Cardiac muscle cell (in vitro differentiated cells and primary cell): ENCODE measurements around the gene FBXO3. TPM values are rescaled to one million over a fixed set of nuclear protein-coding genes. Genes with fewer than 3 reads are reported as not detected.

Experiments used
- DNase-seq, 2 donors: peaks; one replicate each; pipeline versions ENCODE4 v3.0.0 to v3.0.0-alpha.2; 2010 to 2017; ENCODE audit warnings: low read depth in 1 of 2, low spot score in 1 of 2
- H3K27ac ChIP-seq: fragments of 200-600 bp; sonication (generic); 2 replicates; pipeline ENCODE4 v1.5.1; 2016
- H3K27me3 ChIP-seq: fragments of 200-600 bp; sonication (generic); 2 replicates; pipeline ENCODE4 v1.6.0; 2016; ENCODE audit warnings: control low read depth
- H3K36me3 ChIP-seq: fragments of 200-600 bp; sonication (generic); 2 replicates; pipeline ENCODE4 v1.5.1; 2016; ENCODE audit warnings: control low read depth
- H3K4me1 ChIP-seq: fragments of 200-600 bp; sonication (generic); 2 replicates; pipeline ENCODE4 v1.8.1; 2017; ENCODE audit warnings: low read depth, mild to moderate bottlenecking, mixed run types
- H3K4me3 ChIP-seq: fragments of 200-600 bp; sonication (generic); 2 replicates; pipeline ENCODE4 v1.5.1; 2016; ENCODE audit warnings: mild to moderate bottlenecking
- H3K9me3 ChIP-seq: fragments of 200-600 bp; sonication (generic); 2 replicates; pipeline ENCODE4 v1.5.1; 2017; ENCODE audit warnings: low read depth, mild to moderate bottlenecking, control low read depth
- polyA plus RNA-seq: library from polyadenylated mRNA; unstranded; fragments of >200 nt; fragmentation: Nextera tagmentation; extraction: Ambion mirVana; gene quantifications from 2 replicates; pipeline ENCODE4 v1.2.1, GENCODE V29; 2016
- total RNA-seq: library from RNA; depleted of rRNA; stranded (reverse); fragments of >200 nt; gene quantifications from 2 replicates; pipeline ENCODE4 v1.2.3, GENCODE V29; 2016
- TF ChIP-seq, protein P1 (sequence below): IDR thresholded peaks from 2 replicates; pipeline ENCODE4 v1.5.1; 2012; ENCODE audit warnings: low read depth, mild to moderate bottlenecking, low read length

Gene FBXO3
- total and polyA plus RNA-seq, 2 experiments from 2014 or later, result 34.4 to 36.1 TPM

DNA sequence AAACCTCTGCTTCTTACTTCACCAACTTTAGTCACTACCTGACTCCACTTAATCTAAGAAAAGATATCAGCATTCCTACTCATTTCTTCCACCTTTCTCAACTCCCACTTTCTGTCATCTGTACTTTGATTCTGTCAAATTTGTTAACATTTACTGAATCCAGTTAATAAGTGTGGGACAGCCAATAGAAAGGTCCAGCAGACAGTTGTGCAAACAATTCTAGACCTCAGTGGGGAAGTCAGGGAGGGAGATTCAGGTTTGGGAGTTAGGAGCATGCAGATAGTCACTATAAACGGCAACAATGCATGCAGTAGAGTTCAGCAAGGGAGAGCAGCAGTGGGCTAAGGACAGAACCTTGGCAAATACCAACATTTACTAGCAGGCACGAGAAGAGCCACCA, 4.1 kb downstream of the FBXO3 start:
- no peak for DNase-seq
- Histone ChIP-seq H3K9me3 (no peaks in the 10 kb centered on the region), H3K36me3 (peaks cover 11% of the 10 kb centered on the region), H3K4me1 (peaks cover 8% of the 10 kb centered on the region), H3K27ac (no peak overlapping the region), H3K27me3 (peaks cover 5% of the 10 kb centered on the region), H3K4me3 (no peak overlapping the region)
- TF ChIP-seq, protein P1, sequence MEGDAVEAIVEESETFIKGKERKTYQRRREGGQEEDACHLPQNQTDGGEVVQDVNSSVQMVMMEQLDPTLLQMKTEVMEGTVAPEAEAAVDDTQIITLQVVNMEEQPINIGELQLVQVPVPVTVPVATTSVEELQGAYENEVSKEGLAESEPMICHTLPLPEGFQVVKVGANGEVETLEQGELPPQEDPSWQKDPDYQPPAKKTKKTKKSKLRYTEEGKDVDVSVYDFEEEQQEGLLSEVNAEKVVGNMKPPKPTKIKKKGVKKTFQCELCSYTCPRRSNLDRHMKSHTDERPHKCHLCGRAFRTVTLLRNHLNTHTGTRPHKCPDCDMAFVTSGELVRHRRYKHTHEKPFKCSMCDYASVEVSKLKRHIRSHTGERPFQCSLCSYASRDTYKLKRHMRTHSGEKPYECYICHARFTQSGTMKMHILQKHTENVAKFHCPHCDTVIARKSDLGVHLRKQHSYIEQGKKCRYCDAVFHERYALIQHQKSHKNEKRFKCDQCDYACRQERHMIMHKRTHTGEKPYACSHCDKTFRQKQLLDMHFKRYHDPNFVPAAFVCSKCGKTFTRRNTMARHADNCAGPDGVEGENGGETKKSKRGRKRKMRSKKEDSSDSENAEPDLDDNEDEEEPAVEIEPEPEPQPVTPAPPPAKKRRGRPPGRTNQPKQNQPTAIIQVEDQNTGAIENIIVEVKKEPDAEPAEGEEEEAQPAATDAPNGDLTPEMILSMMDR, result no peak

DNA sequence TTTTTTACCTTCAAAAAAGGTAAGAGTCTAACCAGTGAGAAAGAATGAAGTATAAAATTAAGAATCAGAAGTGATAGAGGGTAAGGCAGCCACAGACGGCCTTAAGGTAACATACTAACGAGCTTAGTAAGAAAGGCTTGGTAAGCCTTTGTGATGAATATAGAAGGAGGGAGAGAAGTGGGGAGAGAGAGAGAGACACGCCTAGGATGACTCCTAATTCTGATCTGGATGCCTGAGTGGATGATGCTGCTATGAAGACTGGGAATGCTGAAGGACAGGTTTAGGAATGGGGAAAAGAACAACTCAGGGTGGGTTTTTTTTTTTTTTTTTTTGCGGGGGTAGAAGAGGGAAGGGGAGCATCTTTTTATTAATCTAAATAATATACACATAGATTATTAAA, 4.8 kb downstream of the FBXO3 start:
- no peak for DNase-seq
- H3K27ac ChIP-seq, result no peak overlapping the region

DNA sequence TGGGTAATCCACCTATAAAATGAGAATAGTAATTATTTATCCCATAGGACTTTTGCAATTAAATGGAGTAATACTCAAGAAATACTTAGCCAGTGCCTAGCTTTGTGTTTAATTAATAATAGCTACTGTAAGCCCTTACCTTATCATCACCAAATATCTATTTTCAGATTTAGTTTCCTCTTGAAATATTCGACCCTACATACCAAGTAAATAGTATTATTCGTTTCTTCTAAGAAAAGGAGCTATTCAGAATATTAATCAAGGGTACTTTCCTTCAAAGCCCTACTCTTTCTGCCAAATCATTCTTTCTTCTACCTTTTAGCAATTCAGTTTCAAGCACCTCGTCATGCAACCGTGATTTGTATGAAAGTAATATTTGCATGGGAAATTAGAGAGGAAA, 6.7 kb downstream of the FBXO3 start:
- Histone ChIP-seq H3K9me3 (no peaks in the 10 kb centered on the region), H3K27ac (no peak overlapping the region), H3K4me3 (no peak overlapping the region), H3K27me3 (no peaks in the 10 kb centered on the region), H3K4me1 (no peaks in the 10 kb centered on the region), H3K36me3 (peaks cover 15% of the 10 kb centered on the region)
- TF ChIP-seq, protein P1, result no peak
- DNase-seq, result no peak

More for the DNA sequence above, 4.8 kb downstream of the FBXO3 start:
- H3K36me3 ChIP-seq, result peaks cover 11% of the 10 kb centered on the region
- peaks cover 8% of the 10 kb centered on the region for H3K4me1 ChIP-seq
- no peaks in the 10 kb centered on the region for H3K9me3 ChIP-seq
- H3K27me3 ChIP-seq, result no peaks in the 10 kb centered on the region
- TF ChIP-seq, protein P1, result no peak
- H3K4me3 ChIP-seq, result no peak overlapping the region

DNA sequence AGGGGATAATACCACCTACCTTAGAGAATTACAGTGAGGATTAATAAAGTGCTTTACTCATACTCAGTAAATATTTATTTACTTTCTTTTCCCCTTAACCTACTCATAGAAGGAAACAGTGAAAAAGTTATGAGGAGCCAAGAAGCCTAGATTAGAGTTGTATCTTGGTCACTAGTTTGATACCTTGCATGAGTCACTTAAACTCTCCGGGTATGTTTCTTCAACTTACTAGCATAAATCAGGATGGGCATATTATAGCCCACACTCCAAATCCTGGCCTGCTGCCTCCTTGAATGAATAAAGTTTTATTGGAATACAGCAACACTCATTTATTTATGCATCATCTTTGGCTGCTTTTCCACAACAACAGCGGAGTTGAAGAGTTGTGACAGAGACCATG, 8.2 kb downstream of the FBXO3 start:
- Histone ChIP-seq H3K4me1 (no peaks in the 10 kb centered on the region), H3K36me3 (peaks cover 17% of the 10 kb centered on the region), H3K27ac (no peak overlapping the region), H3K9me3 (no peaks in the 10 kb centered on the region), H3K4me3 (no peak overlapping the region), H3K27me3 (no peaks in the 10 kb centered on the region)
- no peak for DNase-seq
- TF ChIP-seq, protein P1, result no peak

DNA sequence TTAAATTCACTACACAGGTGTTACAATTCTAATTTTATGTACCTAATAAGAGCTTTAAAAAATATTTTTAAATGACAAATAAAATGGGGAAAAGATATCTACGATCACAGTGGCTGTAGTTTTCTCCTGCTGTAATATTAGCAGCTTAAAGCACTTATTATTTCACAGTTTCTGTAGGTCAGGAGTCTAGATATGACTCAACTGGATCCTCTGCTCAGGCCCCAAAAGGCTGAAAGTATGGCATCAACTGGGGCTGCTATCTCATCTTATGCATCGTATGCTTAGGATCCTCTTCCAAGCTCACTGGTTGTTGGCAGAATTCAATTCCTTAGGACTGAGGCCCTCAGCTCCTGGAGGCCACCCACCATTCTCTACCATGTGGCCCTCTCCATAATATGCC, 12.8 kb downstream of the FBXO3 start:
- no peak overlapping the region for H3K4me3 ChIP-seq
- TF ChIP-seq, protein P1, result no peak
- DNase-seq, result no peak
- H3K36me3 ChIP-seq, result peaks cover 13% of the 10 kb centered on the region
- no peak overlapping the region for H3K27ac ChIP-seq
- H3K4me1 ChIP-seq, result no peaks in the 10 kb centered on the region
- H3K9me3 ChIP-seq, result no peaks in the 10 kb centered on the region
- no peaks in the 10 kb centered on the region for H3K27me3 ChIP-seq
